Measurements from ENCODE around the gene PPP1R3A. TPM values are rescaled to one million over a fixed set of nuclear protein-coding genes. Genes with fewer than 3 reads are reported as not detected.

The PPP1R3A gene
- total RNA-seq, 1 experiment from 2014 or later: not detected

DNA sequence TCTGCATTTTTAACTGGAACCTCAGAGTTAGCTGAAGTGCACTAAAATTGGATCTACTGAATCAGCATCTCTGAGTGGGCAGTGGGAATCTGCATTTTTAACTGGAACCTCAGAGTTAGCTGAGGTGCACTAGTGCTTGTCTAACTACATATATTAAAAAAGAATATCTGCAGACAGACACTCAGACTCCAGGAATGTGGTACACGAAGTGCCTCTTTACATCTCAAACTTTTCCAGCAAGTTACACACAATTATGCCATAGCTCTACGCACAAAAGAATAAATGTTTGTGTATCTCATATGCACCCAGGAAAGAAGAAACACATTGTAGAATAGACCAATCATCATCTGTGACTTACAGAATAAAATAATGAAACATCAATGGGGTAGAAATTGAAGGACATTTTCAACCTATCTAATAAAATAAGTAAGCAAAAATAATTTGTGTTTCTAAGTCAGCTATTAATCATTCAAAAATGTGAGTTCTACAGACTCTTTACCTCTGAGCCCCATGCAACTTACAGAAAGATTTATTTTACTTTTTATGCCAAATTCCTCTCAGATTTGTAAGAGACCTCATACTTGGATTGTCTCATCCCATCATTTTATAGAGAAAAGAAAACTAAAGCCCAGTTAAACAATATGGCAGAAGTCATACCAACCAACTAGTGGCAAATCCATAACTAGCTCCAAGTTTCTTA lies 28.3 kb downstream of the PPP1R3A start:
- BruUV-seq (replicated peaks): no TSS peak
- ChIA-PET POLR2A (no interaction called here), CTCF (no interaction called here)
- Mint-ChIP-seq H3K36me3 (ENCODE audit: insufficient read depth, unreplicated experiment) (no peaks in the 10 kb centered on the region), H3K4me1 (ENCODE audit: insufficient read depth, unreplicated experiment) (no peaks in the 10 kb centered on the region), H3K4me3 (ENCODE audit: unreplicated experiment) (no peak overlapping the region), H3K27me3 (ENCODE audit: insufficient read depth, unreplicated experiment) (peaks cover 45% of the 10 kb centered on the region), H3K9me3 (ENCODE audit: unreplicated experiment) (no peaks in the 10 kb centered on the region), H3K27ac (ENCODE audit: low read depth, unreplicated experiment) (no peak overlapping the region)
- intact Hi-C loops (cut with micrococcal nuclease): no loop called here
- DNase-seq (ENCODE audit: unreplicated experiment): no peak
- TF ChIP-seq, protein P1, sequence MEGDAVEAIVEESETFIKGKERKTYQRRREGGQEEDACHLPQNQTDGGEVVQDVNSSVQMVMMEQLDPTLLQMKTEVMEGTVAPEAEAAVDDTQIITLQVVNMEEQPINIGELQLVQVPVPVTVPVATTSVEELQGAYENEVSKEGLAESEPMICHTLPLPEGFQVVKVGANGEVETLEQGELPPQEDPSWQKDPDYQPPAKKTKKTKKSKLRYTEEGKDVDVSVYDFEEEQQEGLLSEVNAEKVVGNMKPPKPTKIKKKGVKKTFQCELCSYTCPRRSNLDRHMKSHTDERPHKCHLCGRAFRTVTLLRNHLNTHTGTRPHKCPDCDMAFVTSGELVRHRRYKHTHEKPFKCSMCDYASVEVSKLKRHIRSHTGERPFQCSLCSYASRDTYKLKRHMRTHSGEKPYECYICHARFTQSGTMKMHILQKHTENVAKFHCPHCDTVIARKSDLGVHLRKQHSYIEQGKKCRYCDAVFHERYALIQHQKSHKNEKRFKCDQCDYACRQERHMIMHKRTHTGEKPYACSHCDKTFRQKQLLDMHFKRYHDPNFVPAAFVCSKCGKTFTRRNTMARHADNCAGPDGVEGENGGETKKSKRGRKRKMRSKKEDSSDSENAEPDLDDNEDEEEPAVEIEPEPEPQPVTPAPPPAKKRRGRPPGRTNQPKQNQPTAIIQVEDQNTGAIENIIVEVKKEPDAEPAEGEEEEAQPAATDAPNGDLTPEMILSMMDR (IDR thresholded peaks at IDR 0.05; ENCODE audit: unreplicated experiment): no peak

DNA sequence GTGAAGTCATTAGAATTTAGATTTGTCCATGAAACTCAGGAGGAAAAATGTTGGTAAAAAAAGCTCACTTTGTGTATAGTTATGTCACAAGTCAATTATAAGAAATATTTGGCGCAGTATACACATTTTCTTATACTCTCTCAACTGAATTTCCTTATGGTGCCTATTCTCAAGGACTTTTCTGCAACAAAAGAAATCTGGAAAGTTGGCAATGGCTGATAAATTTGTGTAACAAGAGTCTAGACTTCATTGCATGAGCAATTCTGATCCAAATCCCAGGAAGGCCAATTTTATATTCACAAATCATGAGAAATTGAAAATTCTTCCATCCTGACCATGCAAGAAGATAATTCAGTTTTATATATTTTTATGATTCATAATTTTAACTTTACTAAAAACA lies 35.7 kb downstream of the PPP1R3A start:
- ChIA-PET POLR2A (no interaction called here), CTCF (no interaction called here)
- DNase-seq (ENCODE audit: unreplicated experiment): no peak
- TF ChIP-seq, protein P1 (IDR thresholded peaks at IDR 0.05; ENCODE audit: unreplicated experiment): no peak
- BruUV-seq (replicated peaks): no TSS peak
- no peaks in the 10 kb centered on the region for H3K4me1 Mint-ChIP-seq (ENCODE audit: insufficient read depth, unreplicated experiment)
- H3K9me3 Mint-ChIP-seq (ENCODE audit: unreplicated experiment): no peaks in the 10 kb centered on the region
- intact Hi-C loops (cut with micrococcal nuclease): no loop called here
- peaks cover 57% of the 10 kb centered on the region for H3K27me3 Mint-ChIP-seq (ENCODE audit: insufficient read depth, unreplicated experiment)
- H3K36me3 Mint-ChIP-seq (ENCODE audit: insufficient read depth, unreplicated experiment): no peaks in the 10 kb centered on the region
- H3K4me3 Mint-ChIP-seq (ENCODE audit: unreplicated experiment): no peak overlapping the region
- no peak overlapping the region for H3K27ac Mint-ChIP-seq (ENCODE audit: low read depth, unreplicated experiment)

DNA sequence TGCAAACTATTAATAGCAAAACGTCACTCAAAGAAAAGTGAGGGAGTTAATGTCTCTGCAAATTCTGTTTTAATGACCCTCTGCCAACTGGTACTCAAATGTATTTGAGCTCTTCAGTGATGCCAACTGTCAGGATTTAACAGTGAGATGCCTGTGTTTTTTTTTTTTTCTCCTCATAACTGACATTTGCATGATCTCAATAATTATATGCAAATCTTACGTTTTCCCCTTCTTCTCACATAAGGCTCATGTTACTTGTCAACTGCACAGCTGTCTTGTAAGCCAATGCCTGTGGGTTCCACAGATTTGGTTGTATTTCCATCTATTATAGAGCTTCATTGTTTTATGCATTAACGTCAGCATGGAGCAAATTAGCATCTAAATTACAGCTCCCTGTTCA lies 38.2 kb downstream of the PPP1R3A start:
- POLR2A ChIA-PET: interaction anchor here (0.6 kb wide), 1 partner anchor 1992 kb away, joined by 3 read pairs; no protein-coding TSS in a partner anchor
- H3K4me1 Mint-ChIP-seq (ENCODE audit: insufficient read depth, unreplicated experiment): no peaks in the 10 kb centered on the region
- no peak overlapping the region for H3K27ac Mint-ChIP-seq (ENCODE audit: low read depth, unreplicated experiment)

DNA sequence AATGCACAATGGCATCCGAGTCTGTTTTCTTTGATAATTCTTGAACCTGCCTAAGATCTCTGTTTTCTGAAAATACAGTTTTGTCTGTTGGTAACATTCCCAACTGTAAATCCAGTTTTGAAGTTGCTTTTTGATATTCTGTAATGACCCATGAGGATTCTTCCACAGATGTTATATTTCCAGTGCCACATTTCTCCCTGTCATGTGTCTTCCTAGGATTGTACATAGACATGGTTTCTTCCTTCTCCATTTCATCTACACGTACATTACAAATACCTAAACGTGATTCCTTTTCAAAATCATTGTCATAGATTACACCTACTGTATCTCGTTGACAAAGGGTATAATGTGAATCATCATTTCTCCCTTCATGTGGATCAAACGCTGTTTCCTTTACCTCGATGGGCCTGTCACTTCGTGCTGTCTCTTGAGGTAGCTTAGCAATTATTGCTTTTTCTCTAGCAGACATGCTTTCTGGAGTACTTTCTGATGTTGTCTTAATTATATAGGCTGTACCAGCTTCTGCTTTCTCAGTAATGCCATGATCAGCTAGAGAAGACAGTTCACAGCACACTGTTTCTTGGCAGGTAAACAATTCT lies 40.3 kb downstream of the PPP1R3A start:
- H3K36me3 Mint-ChIP-seq (ENCODE audit: insufficient read depth, unreplicated experiment): no peaks in the 10 kb centered on the region
- no TSS peak for BruUV-seq (replicated peaks)
- POLR2A ChIA-PET: no interaction called here

More for the DNA sequence above, 38.2 kb downstream of the PPP1R3A start:
- Mint-ChIP-seq H3K36me3 (ENCODE audit: insufficient read depth, unreplicated experiment) (no peaks in the 10 kb centered on the region), H3K9me3 (ENCODE audit: unreplicated experiment) (no peaks in the 10 kb centered on the region), H3K27me3 (ENCODE audit: insufficient read depth, unreplicated experiment) (peaks cover 67% of the 10 kb centered on the region), H3K4me3 (ENCODE audit: unreplicated experiment) (no peak overlapping the region)
- DNase-seq (ENCODE audit: unreplicated experiment): no peak
- intact Hi-C loops (cut with micrococcal nuclease): no loop called here
- CTCF ChIA-PET: interaction anchor here (0.6 kb wide), 1 partner anchor 1820 kb away, joined by 4 read pairs; no protein-coding TSS in a partner anchor
- no TSS peak for BruUV-seq (replicated peaks)
- TF ChIP-seq, protein P1 (IDR thresholded peaks at IDR 0.05; ENCODE audit: unreplicated experiment): no peak

More for the DNA sequence above, 40.3 kb downstream of the PPP1R3A start:
- Mint-ChIP-seq H3K4me1 (ENCODE audit: insufficient read depth, unreplicated experiment) (no peaks in the 10 kb centered on the region), H3K9me3 (ENCODE audit: unreplicated experiment) (no peaks in the 10 kb centered on the region), H3K4me3 (ENCODE audit: unreplicated experiment) (no peak overlapping the region), H3K27ac (ENCODE audit: low read depth, unreplicated experiment) (no peak overlapping the region), H3K27me3 (ENCODE audit: insufficient read depth, unreplicated experiment) (peaks cover 69% of the 10 kb centered on the region)
- CTCF ChIA-PET: interaction anchor here (2.0 kb wide), 1 partner anchor 15 kb away, joined by 6 read pairs; no protein-coding TSS in a partner anchor
- DNase-seq (ENCODE audit: unreplicated experiment): no peak
- TF ChIP-seq, protein P1 (IDR thresholded peaks at IDR 0.05; ENCODE audit: unreplicated experiment): no peak
- intact Hi-C loops (cut with micrococcal nuclease): no loop called here
